ENCODE measurements around the gene SLC6A6.

SLC6A6 gene

GRCh38 chr3:14373753-14374376 lies 28.5 kb upstream of the SLC6A6 start:
- no peak for DNase-seq

GRCh38 chr3:14374444-14374883 lies 27.9 kb upstream of the SLC6A6 start:
- no peak for DNase-seq

GRCh38 chr3:14375192-14375591 lies 27.2 kb upstream of the SLC6A6 start:
- no peak for DNase-seq

GRCh38 chr3:14376348-14377043 lies 25.9 kb upstream of the SLC6A6 start:
- no peak for DNase-seq

GRCh38 chr3:14377044-14377837 lies 25.2 kb upstream of the SLC6A6 start:
- DNase-seq = no peak

- no peak for DNase-seq
Observed at GRCh38 chr3:14377838-14378169, 24.6 kb upstream of the SLC6A6 start.

- DNase-seq = no peak
Observed at GRCh38 chr3:14378415-14378814, 24.0 kb upstream of the SLC6A6 start.

- no peak for DNase-seq
Observed at GRCh38 chr3:14379843-14380242, 22.6 kb upstream of the SLC6A6 start.

DNA sequence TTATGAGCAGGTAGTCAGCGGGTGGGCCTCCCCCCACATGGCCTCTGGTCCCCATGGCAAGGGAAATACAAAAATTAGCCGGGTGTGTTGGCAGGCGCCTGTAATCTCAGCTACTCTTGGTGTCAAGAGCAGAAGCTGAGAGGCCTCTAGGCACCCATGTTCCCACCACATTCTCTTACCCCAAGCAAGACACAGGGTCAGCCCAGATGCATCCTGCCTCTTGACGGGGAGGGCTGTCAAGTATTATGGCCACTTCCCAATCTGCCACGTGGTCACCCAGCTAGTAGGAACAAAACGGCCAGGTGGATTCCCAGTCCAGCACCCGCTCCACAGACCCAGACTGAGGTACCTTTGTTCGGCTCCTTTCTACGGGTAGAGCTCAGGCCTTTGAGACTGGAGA lies 16.2 kb upstream of the SLC6A6 start:
- no peak for DNase-seq

DNA sequence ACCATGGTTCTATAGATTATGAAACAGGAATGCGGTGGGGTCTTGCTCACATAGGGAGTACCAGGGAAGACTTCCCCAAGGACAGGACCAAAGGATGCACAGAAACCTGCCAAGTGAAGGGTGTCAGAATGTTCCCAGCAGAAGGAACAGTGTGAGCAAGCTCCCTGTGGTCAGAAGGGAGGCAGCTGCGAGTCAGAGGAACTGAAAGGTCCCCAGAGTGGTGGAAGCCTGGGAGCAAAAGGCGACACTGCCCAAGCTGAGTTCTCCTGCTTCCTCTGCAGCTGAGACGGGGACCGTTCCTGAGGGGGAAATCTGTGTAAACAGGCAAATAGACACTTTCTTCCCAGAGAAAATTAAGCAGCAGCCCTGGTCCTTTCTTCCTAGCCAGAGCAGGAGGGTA lies 14.2 kb upstream of the SLC6A6 start:
- DNase-seq = no peak

- DNase-seq = no peak
Observed at GRCh38 chr3:14389166-14389606, 13.2 kb upstream of the SLC6A6 start.

- no peak for DNase-seq
Observed at GRCh38 chr3:14389716-14390115, 12.7 kb upstream of the SLC6A6 start.

- DNase-seq = peak; percentile 15
Observed at GRCh38 chr3:14391033-14391432, 11.4 kb upstream of the SLC6A6 start.

DNA sequence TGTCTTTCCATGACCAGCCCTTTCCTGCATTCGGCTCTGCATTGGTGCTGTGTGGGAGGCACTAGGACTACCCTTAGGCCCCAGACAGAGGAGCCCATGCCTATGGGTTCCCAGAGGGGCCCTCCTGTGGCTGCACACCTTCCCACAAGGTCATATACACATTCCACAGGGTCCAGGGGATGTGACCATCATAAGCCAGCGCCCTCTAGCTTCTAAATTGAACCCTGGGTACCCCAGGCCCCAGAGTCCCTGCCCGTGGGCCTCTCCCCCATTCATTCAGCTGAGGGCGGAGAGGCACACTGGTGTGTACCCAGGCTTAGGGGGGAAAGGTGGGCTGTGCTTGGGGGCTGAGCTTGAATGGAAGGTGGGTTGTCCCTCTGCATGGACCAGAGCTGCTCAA lies 10.2 kb upstream of the SLC6A6 start:
- DNase-seq = no peak

DNA sequence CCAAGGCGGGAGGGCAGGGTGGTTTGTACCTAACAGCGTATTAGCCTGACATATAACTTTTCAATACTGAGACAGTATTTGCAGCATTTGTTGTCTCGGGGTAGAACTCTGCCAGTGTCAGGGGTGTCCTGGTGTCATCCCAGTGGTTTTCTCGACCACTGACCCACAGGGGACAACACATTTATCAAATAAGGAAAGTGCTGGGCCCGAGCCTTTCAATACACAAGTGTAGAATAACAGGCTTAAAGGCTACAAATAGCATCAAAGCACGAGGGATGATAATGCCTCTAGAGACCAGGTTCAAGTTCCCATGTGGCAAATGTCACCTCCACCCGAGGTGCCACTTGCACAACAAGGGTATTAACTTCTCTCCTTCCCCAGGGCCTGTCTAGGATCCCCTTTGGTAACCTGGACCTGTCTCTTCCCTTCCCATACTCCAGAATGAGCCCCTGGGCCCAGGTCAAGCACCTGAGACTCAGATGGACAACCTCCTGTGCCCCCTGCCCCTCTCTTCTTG lies 9.5 kb upstream of the SLC6A6 start:
- no peak for DNase-seq

- no peak for DNase-seq
Observed at GRCh38 chr3:14393440-14394106, 8.8 kb upstream of the SLC6A6 start.

- DNase-seq = no peak
Observed at GRCh38 chr3:14396031-14396692, 6.2 kb upstream of the SLC6A6 start.

GRCh38 chr3:14397046-14397445 lies 5.4 kb upstream of the SLC6A6 start:
- DNase-seq = no peak

DNA sequence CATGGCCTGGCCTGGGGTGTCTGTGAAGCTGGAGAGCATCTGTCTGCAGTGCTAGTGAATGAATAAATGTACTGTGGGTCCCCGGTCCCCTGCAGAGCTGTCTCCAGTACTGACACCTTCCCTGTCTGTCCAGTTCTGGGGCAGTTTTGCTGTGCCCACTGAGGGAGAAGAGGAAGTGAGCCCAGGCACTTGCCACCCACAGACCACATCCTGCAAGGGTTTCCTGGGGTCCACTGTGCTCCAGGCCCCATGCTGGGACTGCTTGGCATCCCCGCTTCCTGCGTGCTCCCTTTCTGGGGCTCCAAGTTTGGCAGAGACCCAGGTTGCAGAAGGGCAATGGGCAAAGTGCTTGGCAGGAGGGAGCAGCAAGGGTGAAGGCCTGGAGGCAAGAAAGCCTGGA lies 4.9 kb upstream of the SLC6A6 start:
- no peak for DNase-seq

DNA sequence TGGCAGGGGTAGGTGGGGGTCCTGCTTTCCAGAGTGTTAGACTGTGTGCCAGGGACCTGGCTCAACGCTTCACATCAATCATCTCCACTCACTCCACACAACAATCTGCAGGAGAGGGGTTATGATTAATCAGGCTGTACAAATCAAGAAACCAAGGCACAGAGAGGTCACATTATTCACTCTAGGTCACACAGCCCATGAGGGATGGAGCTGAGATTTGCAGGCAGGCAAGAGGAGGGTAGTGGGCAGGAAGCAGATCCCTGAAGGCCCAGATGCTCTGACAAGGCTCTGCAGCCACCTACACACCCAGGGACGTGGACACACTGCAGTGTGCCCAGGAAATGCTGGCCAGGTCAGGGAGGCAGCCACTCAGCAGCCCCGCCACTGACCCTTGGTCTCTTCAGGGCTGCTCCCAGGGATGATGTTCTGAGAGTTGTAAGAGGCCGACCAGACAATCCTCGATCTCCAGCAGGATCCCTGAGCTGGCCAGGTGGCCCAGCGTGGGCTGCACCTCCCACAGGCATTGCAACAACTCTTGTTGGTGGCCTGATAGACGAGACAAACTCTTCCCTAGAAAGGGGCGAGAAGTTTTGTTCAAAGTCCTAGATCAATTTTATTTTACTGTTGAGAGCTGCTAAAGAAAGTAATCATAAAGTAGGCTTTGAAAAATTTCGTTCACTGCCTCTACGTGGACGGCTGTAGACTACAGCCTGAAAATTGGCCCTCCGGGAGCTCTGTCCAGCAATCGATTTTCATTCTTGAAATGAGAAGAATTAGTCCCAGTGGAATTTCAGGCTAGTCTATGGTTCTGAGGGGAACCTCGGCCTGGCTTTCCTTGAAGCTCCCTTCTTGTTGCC lies 4.2 kb upstream of the SLC6A6 start:
- no peak for DNase-seq

DNA sequence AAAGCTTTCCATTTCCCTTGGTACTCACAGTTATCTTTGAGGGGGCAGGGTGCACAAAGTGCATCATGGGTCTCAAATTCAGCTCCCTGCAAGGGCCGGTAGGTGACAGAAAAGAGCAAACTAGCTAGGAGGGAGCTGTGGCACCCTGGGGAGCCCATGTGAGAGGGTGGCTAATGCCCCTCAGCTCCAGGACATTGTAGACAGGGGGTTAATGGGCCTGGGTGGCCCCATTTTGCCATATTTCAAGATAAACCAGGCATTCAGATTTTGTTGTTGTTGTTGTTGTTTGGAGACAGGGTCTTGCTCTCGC lies 3.7 kb upstream of the SLC6A6 start:
- no peak for DNase-seq

All from NCI-H446 treated with DMSO at 0.1 percent for 48 hours (cell line).